Left lung (tissue), 10 donors: ENCODE results near the gene PHLPP1. TPM values are rescaled to one million over a fixed set of nuclear protein-coding genes. Genes with fewer than 3 reads are reported as not detected.

Experiments used
- ATAC-seq: fragments of 200-7000 bp; cut with Tn5 transposase; one replicate; pipeline ENCODE4 v1.9.1; 2020; ENCODE audit warnings: moderate library complexity
- DNase-seq, 4 donors: peaks; one replicate each; pipeline ENCODE4 v3.0.0-alpha.2; 2013 to 2020
- H3K27ac ChIP-seq, 2 donors: fragments of 200-600 bp; sonication (generic) in 1 of 2; one replicate each; pipeline versions ENCODE4 v1.5.0 to v1.8.0; 2020 to 2021
- H3K27me3 ChIP-seq, 2 donors: fragments of 200-600 bp; sonication (generic) in 1 of 2; one replicate each; pipeline versions ENCODE4 v1.5.0 to v1.8.0; 2020 to 2021
- H3K36me3 ChIP-seq, 2 donors: fragments of 200-600 bp; sonication (generic) in 1 of 2; one replicate each; pipeline versions ENCODE4 v1.5.0 to v1.8.0; 2020 to 2021
- H3K4me1 ChIP-seq, 2 donors: fragments of 200-600 bp; one replicate each; pipeline ENCODE4 v1.8.0; 2021
- H3K4me3 ChIP-seq, 2 donors: fragments of 200-600 bp; sonication (generic) in 1 of 2; one replicate each; pipeline versions ENCODE4 v1.5.0 to v1.8.0; 2020 to 2021; ENCODE audit warnings: mild to moderate bottlenecking in 1 of 2
- H3K9me3 ChIP-seq, 2 donors: fragments of 200-600 bp; sonication (generic) in 1 of 2; one replicate each; pipeline versions ENCODE4 v1.5.0 to v1.8.0; 2020 to 2021
- intact Hi-C, 2 donors: fragments of 100-400 bp; cut with DNase I; formaldehyde crosslinking; loops; one replicate each; pipeline versions ENCODE4 v1.11.2 to v1.14.2; 2022
- polyA plus RNA-seq, 6 donors: library from polyadenylated mRNA; unstranded; fragments of 120-200 nt; gene quantifications; one replicate each; pipeline ENCODE4 v1.2.1, GENCODE V29; 2013; ENCODE audit not compliant: insufficient read length in 6 of 6
- total RNA-seq, 2 donors: library from RNA; stranded (reverse); fragmentation: NEBNext Ultra II Directional; extraction: Animal tissue kit (Norgen Biotek cat#: 25700); gene quantifications; one replicate each; pipeline ENCODE4 v1.2.1, GENCODE V29; 2021
- TF ChIP-seq, protein P1 (sequence below), 2 donors: fragments of 200-600 bp; sonication (generic) in 1 of 2; IDR thresholded peaks; one replicate each; pipeline versions ENCODE4 v1.5.0 to v1.8.0; 2021; ENCODE audit warnings: antibody characterized with exemption in 2 of 2
- donor health status: DM: no; HTN: yes; CAD: no.
- donor health status: DM: no; HTN: no; CAD: no.

The PHLPP1 gene
- total and polyA plus RNA-seq, 8 donors = 7.0 to 13.1 (median 11.0) TPM

GRCh38 chr18:62914871-62915392 is 199.6 kb downstream of the PHLPP1 start:
- Histone ChIP-seq H3K27ac (no peak overlapping the region), H3K4me3 (no peak overlapping the region), H3K4me1 (no peaks in the 10 kb centered on the region), H3K36me3 (peaks cover 0 to 4% of the 10 kb centered on the region in 2 donors), H3K9me3 (no peaks in the 10 kb centered on the region), H3K27me3 (no peaks in the 10 kb centered on the region)
- DNase-seq (no peak), ATAC-seq (no peak)
- intact Hi-C loops = no loop called here
- TF ChIP-seq, protein P1, sequence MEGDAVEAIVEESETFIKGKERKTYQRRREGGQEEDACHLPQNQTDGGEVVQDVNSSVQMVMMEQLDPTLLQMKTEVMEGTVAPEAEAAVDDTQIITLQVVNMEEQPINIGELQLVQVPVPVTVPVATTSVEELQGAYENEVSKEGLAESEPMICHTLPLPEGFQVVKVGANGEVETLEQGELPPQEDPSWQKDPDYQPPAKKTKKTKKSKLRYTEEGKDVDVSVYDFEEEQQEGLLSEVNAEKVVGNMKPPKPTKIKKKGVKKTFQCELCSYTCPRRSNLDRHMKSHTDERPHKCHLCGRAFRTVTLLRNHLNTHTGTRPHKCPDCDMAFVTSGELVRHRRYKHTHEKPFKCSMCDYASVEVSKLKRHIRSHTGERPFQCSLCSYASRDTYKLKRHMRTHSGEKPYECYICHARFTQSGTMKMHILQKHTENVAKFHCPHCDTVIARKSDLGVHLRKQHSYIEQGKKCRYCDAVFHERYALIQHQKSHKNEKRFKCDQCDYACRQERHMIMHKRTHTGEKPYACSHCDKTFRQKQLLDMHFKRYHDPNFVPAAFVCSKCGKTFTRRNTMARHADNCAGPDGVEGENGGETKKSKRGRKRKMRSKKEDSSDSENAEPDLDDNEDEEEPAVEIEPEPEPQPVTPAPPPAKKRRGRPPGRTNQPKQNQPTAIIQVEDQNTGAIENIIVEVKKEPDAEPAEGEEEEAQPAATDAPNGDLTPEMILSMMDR (IDR thresholded peaks at IDR 0.05) = no peak

DNA sequence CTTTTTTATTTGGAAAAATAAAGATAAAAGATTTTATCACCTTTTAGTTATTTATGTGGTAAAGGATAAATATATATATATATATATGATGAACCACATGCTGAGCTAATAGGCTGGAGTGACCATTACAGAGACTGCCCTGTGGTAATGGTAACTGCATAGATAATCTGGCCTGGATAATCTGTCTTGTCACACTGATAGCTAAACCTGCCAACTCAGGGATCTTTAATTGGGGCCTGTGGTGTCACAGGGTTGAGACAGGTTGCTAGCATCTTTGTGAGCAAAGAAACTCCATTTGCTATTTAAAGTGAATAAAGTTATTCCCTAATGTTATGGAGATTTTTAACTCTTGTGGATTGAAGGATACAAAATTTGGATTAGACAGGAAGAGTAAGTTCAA is 203.0 kb downstream of the PHLPP1 start:
- no peak for ATAC-seq
- H3K4me3 ChIP-seq = no peak overlapping the region
- H3K27ac ChIP-seq = no peak overlapping the region
- no peak for DNase-seq
- no peaks in the 10 kb centered on the region for H3K9me3 ChIP-seq
- TF ChIP-seq, protein P1 (IDR thresholded peaks at IDR 0.05) = no peak
- intact Hi-C loops = no loop called here
- no peaks in the 10 kb centered on the region for H3K4me1 ChIP-seq
- H3K27me3 ChIP-seq = no peaks in the 10 kb centered on the region
- H3K36me3 ChIP-seq = peaks cover 0 to 9% of the 10 kb centered on the region in 2 donors

DNA sequence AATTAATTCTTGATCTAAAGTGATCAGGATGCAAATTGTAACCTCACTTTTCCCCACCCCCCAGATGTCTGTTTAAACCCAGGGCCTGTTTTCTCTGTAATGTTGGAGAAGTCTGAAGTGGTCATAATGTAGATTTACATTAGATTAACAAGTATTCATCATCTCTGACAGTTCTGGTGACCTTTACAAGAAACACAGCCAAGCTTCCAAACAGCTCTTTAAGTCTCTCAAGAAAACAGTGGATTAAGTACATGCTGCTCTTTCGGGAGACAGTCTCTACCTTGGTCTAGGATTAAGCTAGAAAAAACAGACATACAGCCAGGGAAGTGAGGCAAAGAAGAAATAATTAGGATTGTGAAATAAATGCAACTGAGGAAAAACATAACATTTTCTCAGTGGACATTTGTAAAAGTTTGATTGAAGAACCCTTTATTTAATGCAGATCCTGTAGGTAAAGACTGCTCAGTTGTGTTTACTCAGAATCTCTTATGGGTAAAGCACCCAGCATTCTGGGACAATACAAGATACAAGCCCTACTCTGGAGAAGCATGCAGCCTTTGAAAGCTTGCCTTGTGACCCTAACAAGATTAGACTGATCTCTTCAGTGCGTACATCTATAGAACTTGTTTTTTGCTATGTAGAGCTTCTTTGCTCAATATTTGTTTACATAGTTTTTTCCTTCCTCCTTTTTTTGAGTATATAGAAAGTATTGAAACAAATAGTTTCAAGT is 203.9 kb downstream of the PHLPP1 start:
- intact Hi-C loops = no loop called here
- TF ChIP-seq, protein P1 (IDR thresholded peaks at IDR 0.05) = no peak
- Histone ChIP-seq H3K36me3 (peaks cover 0 to 9% of the 10 kb centered on the region in 2 donors), H3K4me1 (no peaks in the 10 kb centered on the region), H3K27me3 (no peaks in the 10 kb centered on the region), H3K9me3 (no peaks in the 10 kb centered on the region), H3K27ac (peak overlapping the region in 1 of 2 donors; percentile 18), H3K4me3 (no peak overlapping the region)
- ATAC-seq = no peak
- DNase-seq = no peak

DNA sequence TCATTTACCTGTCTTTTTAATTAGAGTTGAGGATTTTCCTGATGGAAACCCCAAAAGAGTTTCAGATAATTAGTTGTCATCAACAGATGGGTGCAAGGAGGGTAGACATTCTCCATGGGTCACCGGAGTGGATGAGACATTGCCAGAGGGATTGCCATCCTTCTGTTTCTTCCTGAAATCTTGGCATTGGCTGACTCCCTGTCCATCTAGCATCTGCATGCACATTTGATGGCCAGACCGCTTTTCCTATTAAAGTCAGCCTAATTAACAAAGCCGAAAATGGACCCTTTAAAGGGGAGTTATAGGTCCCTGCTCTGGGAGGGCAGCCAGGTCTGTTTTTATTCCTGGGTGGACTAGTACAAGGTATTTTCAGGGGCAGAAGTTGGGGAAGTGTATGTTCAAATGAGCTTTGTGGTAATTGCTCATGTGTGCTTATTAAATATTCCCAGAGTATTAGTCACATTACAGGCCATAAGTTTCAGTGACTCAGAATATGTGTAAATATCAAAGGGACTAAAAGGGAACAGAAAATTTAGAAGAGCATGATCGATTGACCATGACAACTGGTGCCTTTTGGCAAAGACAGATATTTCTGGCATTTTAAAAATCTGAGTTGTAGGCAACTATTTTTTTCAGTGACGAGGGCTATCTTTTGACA is 209.8 kb downstream of the PHLPP1 start:
- Histone ChIP-seq H3K36me3 (peaks cover 0 to 5% of the 10 kb centered on the region in 2 donors), H3K4me3 (no peak overlapping the region), H3K27me3 (no peaks in the 10 kb centered on the region), H3K27ac (no peak overlapping the region), H3K9me3 (no peaks in the 10 kb centered on the region), H3K4me1 (no peaks in the 10 kb centered on the region)
- intact Hi-C loops = no loop called here
- TF ChIP-seq, protein P1 (IDR thresholded peaks at IDR 0.05) = no peak
- DNase-seq (no peak), ATAC-seq (no peak)

- intact Hi-C loops = no loop called here
- H3K4me3 ChIP-seq = no peak overlapping the region
- DNase-seq (no peak), ATAC-seq (no peak)
- H3K27me3 ChIP-seq = no peaks in the 10 kb centered on the region
- H3K27ac ChIP-seq = no peak overlapping the region
- no peaks in the 10 kb centered on the region for H3K36me3 ChIP-seq
- peaks cover 0 to 8% of the 10 kb centered on the region in 2 donors for H3K9me3 ChIP-seq
- TF ChIP-seq, protein P1 (IDR thresholded peaks at IDR 0.05) = no peak
- H3K4me1 ChIP-seq = no peaks in the 10 kb centered on the region
These were observed 213.0 kb downstream of the PHLPP1 start for GRCh38 chr18:62928326-62928725.
